Measurements from ENCODE around the gene DDX46. TPM values are rescaled to one million over a fixed set of nuclear protein-coding genes. Genes with fewer than 3 reads are reported as not detected.

Gene DDX46
- polyA plus RNA-seq, 1 donor from 2014 or later = 46.8 TPM

DNA sequence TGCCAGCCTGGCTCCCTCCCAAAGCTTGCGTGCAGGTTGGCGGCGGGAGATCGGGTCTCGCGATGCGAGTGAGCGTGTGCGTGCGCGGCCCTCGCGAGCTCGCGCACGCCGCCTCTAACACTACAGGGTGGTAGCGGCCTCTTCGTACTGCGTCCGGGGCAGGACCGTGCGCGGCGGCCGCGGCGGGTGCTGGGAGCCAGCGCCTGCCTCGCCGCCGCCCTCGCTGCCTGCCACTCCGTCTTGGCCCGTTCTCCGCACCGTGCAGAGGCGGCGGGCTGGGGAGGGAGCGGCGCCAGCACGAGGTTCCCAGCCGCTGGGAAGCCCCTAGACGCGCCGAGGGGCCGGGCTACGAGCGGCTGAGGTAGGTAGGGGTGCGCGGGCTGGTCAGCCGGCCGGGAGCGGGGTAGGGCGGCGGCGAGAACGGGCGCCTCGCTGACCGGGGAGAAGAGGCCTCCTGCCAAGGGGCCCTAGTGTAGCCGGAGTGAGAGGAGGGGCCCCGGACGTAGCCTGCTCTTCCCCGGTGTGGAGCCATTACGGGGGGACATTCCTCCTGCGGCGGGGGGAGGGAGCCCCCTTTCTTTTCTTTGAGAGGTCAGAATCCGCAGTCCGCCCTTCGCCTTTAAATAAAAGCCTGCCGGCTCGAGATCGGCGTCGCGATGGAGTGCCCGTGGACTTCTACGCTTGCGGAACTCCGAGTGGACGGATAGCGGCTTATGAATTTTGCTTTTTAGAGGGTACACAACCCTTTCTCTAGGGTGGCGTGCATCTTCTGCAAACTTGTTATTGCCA is 87.5 kb downstream of the DDX46 start, which contains the start of gene C5orf24:
Gene C5orf24 (plus strand): TSS at position 117 of the 789 bp plus-strand sequence. CDS start 8,933 bp downstream, outside the sequence.
- no peaks in the 10 kb centered on the region for H3K27me3 ChIP-seq (ENCODE audit: insufficient read depth, low read depth, low read length)
- peak; percentile 92 for TF ChIP-seq POLR2AphosphoS5 (IDR thresholded peaks at IDR 0.05)
- TF ChIP-seq EP300 (conservative IDR thresholded peaks at IDR 0.05; ENCODE audit: poor library complexity, severe bottlenecking) = peak; percentile 60
- no peak for TF ChIP-seq EZH2 (IDR thresholded peaks at IDR 0.05; ENCODE audit: borderline replicate concordance, insufficient read depth, low read length, poor library complexity, severe bottlenecking)
- TF ChIP-seq, protein P1, sequence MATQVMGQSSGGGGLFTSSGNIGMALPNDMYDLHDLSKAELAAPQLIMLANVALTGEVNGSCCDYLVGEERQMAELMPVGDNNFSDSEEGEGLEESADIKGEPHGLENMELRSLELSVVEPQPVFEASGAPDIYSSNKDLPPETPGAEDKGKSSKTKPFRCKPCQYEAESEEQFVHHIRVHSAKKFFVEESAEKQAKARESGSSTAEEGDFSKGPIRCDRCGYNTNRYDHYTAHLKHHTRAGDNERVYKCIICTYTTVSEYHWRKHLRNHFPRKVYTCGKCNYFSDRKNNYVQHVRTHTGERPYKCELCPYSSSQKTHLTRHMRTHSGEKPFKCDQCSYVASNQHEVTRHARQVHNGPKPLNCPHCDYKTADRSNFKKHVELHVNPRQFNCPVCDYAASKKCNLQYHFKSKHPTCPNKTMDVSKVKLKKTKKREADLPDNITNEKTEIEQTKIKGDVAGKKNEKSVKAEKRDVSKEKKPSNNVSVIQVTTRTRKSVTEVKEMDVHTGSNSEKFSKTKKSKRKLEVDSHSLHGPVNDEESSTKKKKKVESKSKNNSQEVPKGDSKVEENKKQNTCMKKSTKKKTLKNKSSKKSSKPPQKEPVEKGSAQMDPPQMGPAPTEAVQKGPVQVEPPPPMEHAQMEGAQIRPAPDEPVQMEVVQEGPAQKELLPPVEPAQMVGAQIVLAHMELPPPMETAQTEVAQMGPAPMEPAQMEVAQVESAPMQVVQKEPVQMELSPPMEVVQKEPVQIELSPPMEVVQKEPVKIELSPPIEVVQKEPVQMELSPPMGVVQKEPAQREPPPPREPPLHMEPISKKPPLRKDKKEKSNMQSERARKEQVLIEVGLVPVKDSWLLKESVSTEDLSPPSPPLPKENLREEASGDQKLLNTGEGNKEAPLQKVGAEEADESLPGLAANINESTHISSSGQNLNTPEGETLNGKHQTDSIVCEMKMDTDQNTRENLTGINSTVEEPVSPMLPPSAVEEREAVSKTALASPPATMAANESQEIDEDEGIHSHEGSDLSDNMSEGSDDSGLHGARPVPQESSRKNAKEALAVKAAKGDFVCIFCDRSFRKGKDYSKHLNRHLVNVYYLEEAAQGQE (IDR thresholded peaks at IDR 0.05; ENCODE audit: borderline replicate concordance) = peak; percentile 44
- peak; percentile 88 for TF ChIP-seq MXI1 (conservative IDR thresholded peaks at IDR 0.05; ENCODE audit: poor library complexity, severe bottlenecking)
- no peak for TF ChIP-seq SMC3 (conservative IDR thresholded peaks at IDR 0.05; ENCODE audit: poor library complexity)
- peak; percentile 66 for TF ChIP-seq TAF1 (IDR thresholded peaks at IDR 0.05; ENCODE audit: low read depth)
- TF ChIP-seq, protein P2, sequence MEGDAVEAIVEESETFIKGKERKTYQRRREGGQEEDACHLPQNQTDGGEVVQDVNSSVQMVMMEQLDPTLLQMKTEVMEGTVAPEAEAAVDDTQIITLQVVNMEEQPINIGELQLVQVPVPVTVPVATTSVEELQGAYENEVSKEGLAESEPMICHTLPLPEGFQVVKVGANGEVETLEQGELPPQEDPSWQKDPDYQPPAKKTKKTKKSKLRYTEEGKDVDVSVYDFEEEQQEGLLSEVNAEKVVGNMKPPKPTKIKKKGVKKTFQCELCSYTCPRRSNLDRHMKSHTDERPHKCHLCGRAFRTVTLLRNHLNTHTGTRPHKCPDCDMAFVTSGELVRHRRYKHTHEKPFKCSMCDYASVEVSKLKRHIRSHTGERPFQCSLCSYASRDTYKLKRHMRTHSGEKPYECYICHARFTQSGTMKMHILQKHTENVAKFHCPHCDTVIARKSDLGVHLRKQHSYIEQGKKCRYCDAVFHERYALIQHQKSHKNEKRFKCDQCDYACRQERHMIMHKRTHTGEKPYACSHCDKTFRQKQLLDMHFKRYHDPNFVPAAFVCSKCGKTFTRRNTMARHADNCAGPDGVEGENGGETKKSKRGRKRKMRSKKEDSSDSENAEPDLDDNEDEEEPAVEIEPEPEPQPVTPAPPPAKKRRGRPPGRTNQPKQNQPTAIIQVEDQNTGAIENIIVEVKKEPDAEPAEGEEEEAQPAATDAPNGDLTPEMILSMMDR (IDR thresholded peaks at IDR 0.05; ENCODE audit: poor library complexity, severe bottlenecking) = no peak
- no peak for TF ChIP-seq RAD21 (conservative IDR thresholded peaks at IDR 0.05)
- no peaks in the 10 kb centered on the region for H3K36me3 ChIP-seq (ENCODE audit: insufficient read depth, low read length)
- peak within 1 kb of the TSS; percentile 96 for H3K4me3 ChIP-seq (ENCODE audit: low read length)
- H4K20me1 ChIP-seq (ENCODE audit: insufficient read depth) = no peaks in the 10 kb centered on the region
- H3K9me3 ChIP-seq (ENCODE audit: low read length) = no peaks in the 10 kb centered on the region
- peaks cover 31% of the 10 kb centered on the region for H3K79me2 ChIP-seq (replicated peaks; ENCODE audit: insufficient read depth, low read length)
- no peaks in the 10 kb centered on the region for H3K9me2 ChIP-seq (ENCODE audit: insufficient read depth, low read length)
- peak within 1 kb of the TSS; percentile 96 for H3K4me2 ChIP-seq (ENCODE audit: low read length)
- no peaks in the 10 kb centered on the region for H3F3A ChIP-seq (ENCODE audit: insufficient read depth, low read length, poor library complexity, severe bottlenecking)
- H3K27ac ChIP-seq (ENCODE audit: low read length) = peak within 1 kb of the TSS; percentile 92
- H3K9ac ChIP-seq (ENCODE audit: low read length) = peak within 1 kb of the TSS; percentile 97
- H2AFZ ChIP-seq (ENCODE audit: low read depth, low read length) = peak within 1 kb of the TSS; percentile 34

DNA sequence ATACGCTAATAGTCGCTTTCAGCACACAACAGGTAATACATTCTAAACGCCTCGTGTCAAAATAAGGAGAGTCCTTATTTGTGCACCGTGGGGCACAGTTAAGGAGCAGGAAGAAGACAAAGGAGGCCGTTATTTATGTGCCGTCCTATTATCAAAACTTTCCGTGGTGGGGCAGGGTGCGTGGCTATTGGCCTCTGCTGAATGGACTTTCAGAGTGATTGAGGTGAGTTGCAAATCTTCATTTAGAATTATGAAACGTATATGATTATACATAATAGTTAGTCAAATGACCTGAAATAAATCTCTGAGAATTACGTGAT is 88.0 kb downstream of the DDX46 start:
- Histone ChIP-seq H3K9me3 (ENCODE audit: low read length) (no peaks in the 10 kb centered on the region), H3K36me3 (ENCODE audit: insufficient read depth, low read length) (no peaks in the 10 kb centered on the region), H4K20me1 (ENCODE audit: insufficient read depth) (no peaks in the 10 kb centered on the region), H3K9me2 (ENCODE audit: insufficient read depth, low read length) (no peaks in the 10 kb centered on the region), H3F3A (ENCODE audit: insufficient read depth, low read length, poor library complexity, severe bottlenecking) (no peaks in the 10 kb centered on the region), H3K4me2 (ENCODE audit: low read length) (peak overlapping the region; percentile 96), H3K79me2 (replicated peaks; ENCODE audit: insufficient read depth, low read length) (peaks cover 37% of the 10 kb centered on the region), H2AFZ (ENCODE audit: low read depth, low read length) (peak overlapping the region; percentile 34), H3K9ac (ENCODE audit: low read length) (peak overlapping the region; percentile 97), H3K27me3 (ENCODE audit: insufficient read depth, low read depth, low read length) (no peaks in the 10 kb centered on the region), H3K27ac (ENCODE audit: low read length) (peak overlapping the region; percentile 92), H3K4me3 (ENCODE audit: low read length) (peak overlapping the region; percentile 96)
- TF ChIP-seq RAD21 (conservative IDR thresholded peaks at IDR 0.05) = no peak
- TF ChIP-seq, protein P1 (IDR thresholded peaks at IDR 0.05; ENCODE audit: borderline replicate concordance) = no peak
- TF ChIP-seq EZH2 (IDR thresholded peaks at IDR 0.05; ENCODE audit: borderline replicate concordance, insufficient read depth, low read length, poor library complexity, severe bottlenecking) = no peak
- TF ChIP-seq, protein P2 (IDR thresholded peaks at IDR 0.05; ENCODE audit: poor library complexity, severe bottlenecking) = no peak
- TF ChIP-seq SMC3 (conservative IDR thresholded peaks at IDR 0.05; ENCODE audit: poor library complexity) = no peak
- no peak for TF ChIP-seq TAF1 (IDR thresholded peaks at IDR 0.05; ENCODE audit: low read depth)
- no peak for TF ChIP-seq MXI1 (conservative IDR thresholded peaks at IDR 0.05; ENCODE audit: poor library complexity, severe bottlenecking)
- no peak for TF ChIP-seq POLR2AphosphoS5 (IDR thresholded peaks at IDR 0.05)
- TF ChIP-seq EP300 (conservative IDR thresholded peaks at IDR 0.05; ENCODE audit: poor library complexity, severe bottlenecking) = no peak
